Upper lobe of left lung (tissue), 6 donors: ENCODE measurements around the gene ESRP2. TPM values are rescaled to one million over a fixed set of nuclear protein-coding genes. Genes with fewer than 3 reads are reported as not detected.

Source experiments
- ATAC-seq, 2 donors: fragments of 200-7000 bp; cut with Tn5 transposase; one replicate each; pipeline ENCODE4 v1.9.1; 2022; ENCODE audit warnings: mild to moderate bottlenecking in 2 of 2, moderate library complexity in 2 of 2; ENCODE audit not compliant: low FRiP score in 2 of 2
- DNase-seq, 2 donors: peaks; one replicate each; pipeline ENCODE4 v3.0.0-alpha.2; 2019 to 2020
- H3K27ac ChIP-seq, 4 donors: fragments of 200-600 bp; sonication (generic); one replicate each; pipeline ENCODE4 v1.5.1; 2016 to 2019
- H3K27me3 ChIP-seq, 4 donors: fragments of 200-600 bp; sonication (generic); one replicate each; pipeline ENCODE4 v1.5.1; 2017 to 2019
- H3K36me3 ChIP-seq, 4 donors: fragments of 200-600 bp; sonication (generic); one replicate each; pipeline ENCODE4 v1.5.1; 2016 to 2019
- H3K4me1 ChIP-seq, 4 donors: fragments of 200-600 bp; sonication (generic); one replicate each; pipeline ENCODE4 v1.5.1; 2018 to 2019
- H3K4me3 ChIP-seq, 4 donors: fragments of 200-600 bp; sonication (generic); one replicate each; pipeline ENCODE4 v1.5.1; 2017 to 2019; ENCODE audit warnings: mild to moderate bottlenecking in 2 of 4, moderate library complexity in 1 of 4
- H3K9me3 ChIP-seq, 4 donors: fragments of 200-600 bp; sonication (generic); one replicate each; pipeline ENCODE4 v1.5.1; 2018 to 2019
- EP300 ChIP-seq, 4 donors: sonication (generic); formaldehyde crosslinking; IDR thresholded peaks; one replicate each; pipeline ENCODE4 v1.5.1; 2017; ENCODE audit warnings: antibody characterized with exemption in 4 of 4, control low read depth in 2 of 4
- POLR2A ChIP-seq, 4 donors: fragments of 450-650 bp; IDR thresholded peaks; one replicate each; pipeline ENCODE4 v1.5.1; 2016 to 2017; ENCODE audit warnings: antibody characterized with exemption in 4 of 4, mild to moderate bottlenecking in 2 of 4
- POLR2AphosphoS5 ChIP-seq, 2 donors: sonication (generic); formaldehyde crosslinking; IDR thresholded peaks; one replicate each; pipeline ENCODE4 v1.5.1; 2017; ENCODE audit warnings: antibody characterized with exemption in 2 of 2
- WGBS, 2 donors: methylation state at CpG; one replicate each; pipeline ENCODE4 v1.1.5; 2017 to 2018; 5-methylcytosine and 5-hydroxymethylcytosine counted together
- total RNA-seq, 6 donors: library from RNA; depleted of rRNA in 4 of 6; stranded (reverse); fragments of >200 nt in 4 of 6; gene quantifications; one replicate each; pipeline versions ENCODE4 v1.1.0 to v1.2.1, GENCODE V29; 2016 to 2021
- TF ChIP-seq, protein P1 (sequence below), 6 experiments: fragments of 450-650 bp in 4 of 6; fragments of 200-600 bp in 2 of 6; sonication (generic) in 2 of 6; IDR thresholded peaks; one replicate each; pipeline ENCODE4 v1.5.1; 2016 to 2019; ENCODE audit warnings: antibody characterized with exemption in 6 of 6
- donor health status: DM: no; HTN: no; CAD: no; lungs with moderate emphysema.
- donor health status: DM: no; HTN: yes; CAD: no; lungs with severe emphysema.

Gene ESRP2
- total RNA-seq, 6 donors from 2014 or later = 54.2 to 102 (median 64.4) TPM

DNA sequence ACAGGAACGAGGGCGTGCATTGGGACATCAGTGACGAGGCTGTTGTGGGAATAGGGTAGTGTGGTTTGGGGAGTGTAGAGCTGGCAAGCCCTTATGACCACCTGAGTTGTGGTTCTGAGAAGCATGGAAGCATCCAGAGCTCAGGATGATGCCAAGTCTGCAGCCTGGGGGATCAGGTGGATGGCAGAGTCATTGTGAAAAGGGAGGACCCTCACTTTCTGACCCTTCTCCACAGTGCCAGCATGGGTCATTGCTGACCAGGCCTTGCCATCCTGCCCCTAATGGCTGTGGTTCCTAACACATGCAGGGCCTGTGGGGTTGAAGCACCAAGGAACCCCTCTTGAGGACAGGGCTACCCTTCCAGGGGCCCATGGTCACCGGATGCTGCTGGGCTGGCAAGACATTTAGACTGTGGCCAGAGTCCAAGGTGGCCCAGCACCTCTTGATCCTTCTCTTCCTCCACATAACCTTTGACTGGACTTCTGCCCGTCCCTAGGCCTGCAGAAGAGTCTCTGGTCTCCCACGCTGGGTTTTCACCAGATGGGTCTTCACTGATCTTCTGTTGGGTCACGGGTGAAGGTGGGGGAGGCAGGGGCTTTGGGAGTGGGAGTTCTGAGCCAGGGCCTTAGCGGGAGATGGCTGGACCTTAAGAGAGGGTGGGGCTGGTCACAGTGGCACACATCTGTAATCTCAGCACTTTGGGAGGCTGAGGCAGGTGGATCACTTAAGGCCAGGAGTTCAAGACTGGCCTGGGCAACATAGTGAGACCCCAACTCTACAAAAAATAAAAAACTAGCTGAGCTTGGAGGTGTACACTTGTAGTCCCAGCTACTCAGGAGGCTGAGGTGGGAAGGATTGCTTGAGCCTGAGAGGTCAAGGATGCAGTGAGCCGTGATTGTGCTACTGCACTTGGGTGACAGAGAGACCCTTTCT is 7.3 kb upstream of the ESRP2 start:
- no peaks in the 10 kb centered on the region for H3K36me3 ChIP-seq
- no peaks in the 10 kb centered on the region for H3K9me3 ChIP-seq
- H3K27ac ChIP-seq = no peak overlapping the region
- peaks cover 26 to 54% (median 32%) of the 10 kb centered on the region in 4 donors for H3K4me1 ChIP-seq
- 82 to 91% methylated on average over 8 to 9 of the region's 9 CpGs for WGBS, 2 donors
- H3K4me3 ChIP-seq = no peak overlapping the region
- DNase-seq (no peak), ATAC-seq (no peak)
- TF ChIP-seq EP300 (IDR thresholded peaks at IDR 0.05) (no peak), POLR2AphosphoS5 (IDR thresholded peaks at IDR 0.05) (no peak), POLR2A (IDR thresholded peaks at IDR 0.05) (no peak)
- TF ChIP-seq, protein P1, sequence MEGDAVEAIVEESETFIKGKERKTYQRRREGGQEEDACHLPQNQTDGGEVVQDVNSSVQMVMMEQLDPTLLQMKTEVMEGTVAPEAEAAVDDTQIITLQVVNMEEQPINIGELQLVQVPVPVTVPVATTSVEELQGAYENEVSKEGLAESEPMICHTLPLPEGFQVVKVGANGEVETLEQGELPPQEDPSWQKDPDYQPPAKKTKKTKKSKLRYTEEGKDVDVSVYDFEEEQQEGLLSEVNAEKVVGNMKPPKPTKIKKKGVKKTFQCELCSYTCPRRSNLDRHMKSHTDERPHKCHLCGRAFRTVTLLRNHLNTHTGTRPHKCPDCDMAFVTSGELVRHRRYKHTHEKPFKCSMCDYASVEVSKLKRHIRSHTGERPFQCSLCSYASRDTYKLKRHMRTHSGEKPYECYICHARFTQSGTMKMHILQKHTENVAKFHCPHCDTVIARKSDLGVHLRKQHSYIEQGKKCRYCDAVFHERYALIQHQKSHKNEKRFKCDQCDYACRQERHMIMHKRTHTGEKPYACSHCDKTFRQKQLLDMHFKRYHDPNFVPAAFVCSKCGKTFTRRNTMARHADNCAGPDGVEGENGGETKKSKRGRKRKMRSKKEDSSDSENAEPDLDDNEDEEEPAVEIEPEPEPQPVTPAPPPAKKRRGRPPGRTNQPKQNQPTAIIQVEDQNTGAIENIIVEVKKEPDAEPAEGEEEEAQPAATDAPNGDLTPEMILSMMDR (IDR thresholded peaks at IDR 0.05) = no peak
- H3K27me3 ChIP-seq = no peaks in the 10 kb centered on the region

DNA sequence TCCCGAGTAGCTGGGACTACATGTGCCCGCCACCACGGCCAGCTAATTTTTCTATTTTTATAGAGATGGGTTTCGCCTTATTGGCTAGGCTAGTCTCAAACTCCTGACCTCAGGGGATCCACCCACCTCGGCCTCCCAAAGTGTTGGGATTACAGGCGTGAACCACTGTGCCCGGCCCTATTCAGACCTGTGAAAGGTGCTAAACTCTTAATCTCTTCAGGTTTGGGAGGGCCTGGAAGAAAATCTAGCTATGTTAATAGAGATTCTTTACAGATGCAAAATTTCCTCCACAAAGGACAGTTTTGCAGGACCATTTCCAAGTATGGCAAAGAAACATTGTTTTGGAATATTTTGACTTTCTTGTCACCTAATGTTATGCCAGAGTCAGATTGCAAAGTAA is 6.2 kb upstream of the ESRP2 start:
- peaks cover 30 to 49% (median 32%) of the 10 kb centered on the region in 4 donors for H3K4me1 ChIP-seq
- no peak overlapping the region for H3K27ac ChIP-seq
- TF ChIP-seq EP300 (IDR thresholded peaks at IDR 0.05) (no peak), POLR2AphosphoS5 (IDR thresholded peaks at IDR 0.05) (no peak), POLR2A (IDR thresholded peaks at IDR 0.05) (no peak)
- TF ChIP-seq, protein P1 (IDR thresholded peaks at IDR 0.05) = no peak
- ATAC-seq = no peak
- no peaks in the 10 kb centered on the region for H3K27me3 ChIP-seq
- no peak for DNase-seq
- 86% methylated on average over 7 of the region's 7 CpGs for WGBS, 2 donors
- no peak overlapping the region for H3K4me3 ChIP-seq
- no peaks in the 10 kb centered on the region for H3K9me3 ChIP-seq
- no peaks in the 10 kb centered on the region for H3K36me3 ChIP-seq

DNA sequence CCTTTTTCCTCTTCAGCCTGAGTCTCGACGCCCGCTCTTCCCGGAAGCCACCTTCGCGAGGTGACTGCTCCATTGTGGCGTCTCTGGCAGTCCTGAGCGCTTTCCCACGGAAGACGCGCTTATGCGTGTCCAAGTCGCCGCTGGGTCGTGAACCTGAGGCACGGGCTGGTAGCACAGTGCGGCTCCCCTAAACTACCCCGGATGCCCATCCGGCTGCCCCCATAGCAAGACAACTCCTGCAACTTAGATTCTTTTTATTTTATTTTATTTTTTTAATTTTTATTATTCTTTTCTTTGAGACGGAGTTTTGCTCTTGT is 2.1 kb upstream of the ESRP2 start:
- DNase-seq (no peak), ATAC-seq (no peak)
- peaks cover 27 to 62% (median 38%) of the 10 kb centered on the region in 4 donors for H3K4me1 ChIP-seq
- no peaks in the 10 kb centered on the region for H3K27me3 ChIP-seq
- H3K36me3 ChIP-seq = no peaks in the 10 kb centered on the region
- TF ChIP-seq POLR2A (IDR thresholded peaks at IDR 0.05) = no peak
- TF ChIP-seq, protein P1 (IDR thresholded peaks at IDR 0.05) = peak in 1 of 6 experiments; percentile 21
- no peaks in the 10 kb centered on the region for H3K9me3 ChIP-seq
- peak overlapping the region; percentile 50 to 66 (median 60) for H3K4me3 ChIP-seq
- WGBS, 2 donors = 12 to 15% methylated on average over 20 of the region's 20 CpGs
- H3K27ac ChIP-seq = peak overlapping the region; percentile 88 to 96 (median 92)

DNA sequence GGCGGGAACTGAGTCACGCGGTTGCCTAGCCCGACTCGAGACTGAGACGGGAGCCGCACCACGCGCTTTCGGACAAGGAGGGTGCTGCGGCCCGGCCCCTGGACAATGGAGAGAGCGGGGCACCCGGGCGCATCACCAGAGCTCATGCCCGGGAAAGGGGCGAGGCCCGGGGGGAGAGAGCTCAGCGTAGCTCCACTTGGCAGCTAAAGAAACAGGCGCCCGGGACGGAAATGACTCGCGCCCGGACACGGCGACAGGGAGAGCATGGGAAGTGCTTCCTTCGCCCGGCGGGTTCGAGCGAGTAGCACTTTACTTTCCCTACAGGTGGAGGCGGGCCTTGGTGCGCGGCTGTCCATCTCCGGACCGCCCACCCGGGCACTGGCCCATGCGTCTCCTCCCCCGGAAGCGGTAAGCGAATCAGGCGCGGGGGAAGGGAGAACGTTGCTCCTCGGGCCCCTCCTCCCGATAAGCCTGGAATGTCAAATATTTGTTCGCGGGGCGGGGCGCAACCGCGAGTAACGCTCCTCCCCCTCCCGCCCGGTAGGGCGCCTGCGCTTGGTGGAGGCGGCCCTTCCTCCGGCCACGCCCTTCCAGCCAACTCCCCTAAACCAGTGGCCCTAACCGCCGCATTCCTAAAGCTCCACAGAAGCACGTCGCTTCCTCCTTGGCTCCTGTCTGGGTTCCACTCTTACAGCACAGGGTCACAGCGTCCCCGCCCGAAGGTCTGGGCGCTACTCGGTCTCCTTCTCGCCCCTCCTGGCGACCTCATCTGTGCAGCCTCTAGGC is 1.5 kb upstream of the ESRP2 start:
- Histone ChIP-seq H3K27me3 (no peaks in the 10 kb centered on the region), H3K36me3 (peaks cover 0 to 1% (median under 1%) of the 10 kb centered on the region in 4 donors), H3K4me3 (peak overlapping the region; percentile 50 to 66 (median 60)), H3K9me3 (no peaks in the 10 kb centered on the region), H3K27ac (peak overlapping the region; percentile 88 to 96 (median 92)), H3K4me1 (peaks cover 27 to 66% (median 41%) of the 10 kb centered on the region in 4 donors)
- ATAC-seq = peak; percentile 93 to 94
- WGBS, 2 donors = 0% methylated on average over 35 to 71 of the region's 72 CpGs
- TF ChIP-seq POLR2A (IDR thresholded peaks at IDR 0.05) (peak in 3 of 4 donors; percentile 79 to 97 (median 88)), EP300 (IDR thresholded peaks at IDR 0.05) (peak in 1 of 4 donors; percentile 71), POLR2AphosphoS5 (IDR thresholded peaks at IDR 0.05) (peak; percentile 95 to 97)
- TF ChIP-seq, protein P1 (IDR thresholded peaks at IDR 0.05) = peak in 3 of 6 experiments; percentile 28 to 38 (median 29)
- DNase-seq = peak; percentile 98 to 99
